ENCODE data around the gene ZC3H14.

Gene ZC3H14

GRCh38 chr14:88552876-88553275 lies 10.0 kb upstream of the ZC3H14 start:
- no peak for DNase-seq (ENCODE audit: low spot score)

- DNase-seq (ENCODE audit: low spot score), result no peak
These were observed 8.9 kb upstream of the ZC3H14 start for GRCh38 chr14:88553886-88554456.

GRCh38 chr14:88554457-88555286 lies 8.2 kb upstream of the ZC3H14 start, which contains the start of gene PTPN21:
TSS of gene PTPN21 (minus strand) at chr14:88555007. CDS start at chr14:88550417, 4,590 bp downstream.
- DNase-seq (ENCODE audit: low spot score), result no peak

- DNase-seq (ENCODE audit: low spot score), result no peak
These were observed 6.3 kb upstream of the ZC3H14 start for GRCh38 chr14:88556581-88556980.

GRCh38 chr14:88559852-88560251 lies 3.0 kb upstream of the ZC3H14 start:
- no peak for DNase-seq (ENCODE audit: low spot score)

GRCh38 chr14:88562532-88562830 lies 356 bp upstream of the ZC3H14 start:
- no peak for DNase-seq (ENCODE audit: low spot score)

- no peak for DNase-seq (ENCODE audit: low spot score)
These were observed 1.0 kb downstream of the ZC3H14 start for GRCh38 chr14:88563845-88564244.

- DNase-seq (ENCODE audit: low spot score), result no peak
These were observed 2.6 kb downstream of the ZC3H14 start for GRCh38 chr14:88565427-88565826.

- no peak for DNase-seq (ENCODE audit: low spot score)
These were observed 5.4 kb downstream of the ZC3H14 start for GRCh38 chr14:88568196-88568595.

- DNase-seq (ENCODE audit: low spot score), result no peak
These were observed 9.3 kb downstream of the ZC3H14 start for GRCh38 chr14:88572117-88572516.

- DNase-seq (ENCODE audit: low spot score), result no peak
These were observed 13.4 kb downstream of the ZC3H14 start for GRCh38 chr14:88576222-88576621.

- DNase-seq (ENCODE audit: low spot score), result no peak
These were observed 21.6 kb downstream of the ZC3H14 start for GRCh38 chr14:88584451-88584850.

- DNase-seq (ENCODE audit: low spot score), result no peak
These were observed 25.2 kb downstream of the ZC3H14 start for GRCh38 chr14:88588081-88588480.

GRCh38 chr14:88590173-88590572 lies 27.3 kb downstream of the ZC3H14 start:
- DNase-seq (ENCODE audit: low spot score), result no peak

GRCh38 chr14:88592031-88592430 lies 29.2 kb downstream of the ZC3H14 start:
- DNase-seq (ENCODE audit: low spot score), result no peak

- DNase-seq (ENCODE audit: low spot score), result no peak
These were observed 34.2 kb downstream of the ZC3H14 start for GRCh38 chr14:88597038-88597437.

- no peak for DNase-seq (ENCODE audit: low spot score)
These were observed 34.8 kb downstream of the ZC3H14 start for GRCh38 chr14:88597601-88598000.

- DNase-seq (ENCODE audit: low spot score), result no peak
These were observed 35.3 kb downstream of the ZC3H14 start for GRCh38 chr14:88598097-88598675.

GRCh38 chr14:88599326-88599725 lies 36.5 kb downstream of the ZC3H14 start:
- no peak for DNase-seq (ENCODE audit: low spot score)

GRCh38 chr14:88599761-88600439 lies 37.1 kb downstream of the ZC3H14 start:
- DNase-seq (ENCODE audit: low spot score), result no peak

- DNase-seq (ENCODE audit: low spot score), result no peak
These were observed 41.4 kb downstream of the ZC3H14 start for GRCh38 chr14:88604212-88604611.

GRCh38 chr14:88605594-88605993 lies 42.8 kb downstream of the ZC3H14 start:
- no peak for DNase-seq (ENCODE audit: low spot score)

GRCh38 chr14:88607829-88608228 lies 45.0 kb downstream of the ZC3H14 start:
- no peak for DNase-seq (ENCODE audit: low spot score)

All from CD4-positive, alpha-beta T cell treated with Interleukin-6 at 100 ng/mL for 8 hours (primary cell).